ENCODE data around the gene TRPM3.
"Not testable (repeated sequence)": the region's sequence is repeated elsewhere in the genome, so short reads cannot be mapped to it uniquely, and the experiment has no call there.

The TRPM3 gene

DNA sequence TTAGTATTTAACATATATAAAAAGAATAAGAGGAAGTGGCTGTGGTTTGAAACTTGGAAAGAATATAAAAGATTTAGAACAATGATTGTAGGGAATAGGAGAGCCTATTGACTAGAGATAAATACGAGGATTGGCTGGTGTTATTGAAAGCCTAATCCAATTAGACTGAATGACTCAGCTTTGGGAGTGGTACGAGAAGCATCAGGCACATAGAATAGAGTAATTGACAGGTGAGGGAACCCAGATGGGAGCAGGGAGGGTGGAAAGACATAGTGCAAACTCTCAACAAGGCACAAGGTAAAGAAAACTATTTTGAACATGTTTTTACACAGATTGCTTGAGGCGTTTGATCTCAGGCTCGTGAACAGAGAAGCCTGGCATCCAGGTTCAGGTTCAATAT, 368.1 kb downstream of the TRPM3 start:
- no peak for DNase-seq (ENCODE audit: low read depth)

DNA sequence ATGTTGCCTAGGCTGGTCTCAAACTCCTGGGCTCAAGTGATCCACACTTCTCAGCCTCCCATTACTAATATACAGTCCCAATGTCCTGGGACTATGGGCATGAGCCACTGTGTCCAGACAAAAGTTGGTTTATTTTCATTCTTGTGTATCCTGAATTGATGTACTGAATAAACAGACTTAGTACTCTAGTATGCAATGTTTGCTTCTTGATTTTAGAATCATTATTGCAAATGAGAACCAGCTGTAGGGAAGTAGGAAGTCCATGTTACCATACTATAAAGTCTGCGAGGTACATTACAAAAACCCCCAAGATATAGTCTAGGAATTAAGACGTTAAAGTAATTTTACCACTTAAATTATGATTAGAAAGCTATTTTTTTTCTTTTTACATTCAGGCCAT, 372.4 kb downstream of the TRPM3 start:
- no peak for DNase-seq (ENCODE audit: low read depth)

DNA sequence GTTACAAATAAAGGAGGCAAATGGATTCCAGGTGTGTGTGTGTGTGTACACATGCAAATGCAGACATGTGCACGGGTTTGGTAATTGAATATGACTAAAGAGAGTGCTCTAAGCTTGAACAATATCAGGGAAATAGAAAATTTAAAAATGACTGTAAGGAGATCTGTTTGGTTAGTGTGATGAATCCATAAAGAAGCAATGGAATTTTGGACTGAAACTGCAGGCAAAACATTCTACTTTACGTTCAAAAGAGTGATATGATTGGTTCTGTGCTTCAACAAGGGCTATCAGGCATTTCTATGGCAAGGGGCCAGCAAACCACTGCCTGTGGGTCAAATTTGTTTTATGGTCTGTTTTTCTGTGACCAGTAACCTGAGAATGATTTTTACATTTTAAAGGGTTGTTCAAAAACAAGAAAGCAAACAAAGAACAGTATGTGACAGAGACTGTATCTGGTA, 374.1 kb downstream of the TRPM3 start:
- no peak for DNase-seq (ENCODE audit: low read depth)

DNA sequence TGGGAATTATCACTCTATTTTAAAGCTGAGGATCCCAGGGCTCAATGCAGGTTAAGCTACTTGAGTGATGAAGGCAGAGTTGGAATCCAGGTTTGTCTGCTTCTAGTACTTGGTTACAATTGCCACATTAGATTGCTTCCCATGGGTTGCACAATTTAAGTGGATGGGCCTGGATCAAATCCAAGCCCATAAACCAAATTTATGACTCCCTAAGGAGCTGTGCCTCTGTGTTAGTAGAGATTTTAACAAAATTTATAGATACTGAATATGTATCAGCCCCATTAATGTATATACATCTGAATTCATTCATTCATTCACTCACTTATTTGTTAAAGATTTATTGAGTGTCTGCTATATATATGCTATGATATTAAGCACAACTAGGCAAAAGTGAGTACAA, 374.7 kb downstream of the TRPM3 start:
- DNase-seq (ENCODE audit: low read depth), result no peak

DNA sequence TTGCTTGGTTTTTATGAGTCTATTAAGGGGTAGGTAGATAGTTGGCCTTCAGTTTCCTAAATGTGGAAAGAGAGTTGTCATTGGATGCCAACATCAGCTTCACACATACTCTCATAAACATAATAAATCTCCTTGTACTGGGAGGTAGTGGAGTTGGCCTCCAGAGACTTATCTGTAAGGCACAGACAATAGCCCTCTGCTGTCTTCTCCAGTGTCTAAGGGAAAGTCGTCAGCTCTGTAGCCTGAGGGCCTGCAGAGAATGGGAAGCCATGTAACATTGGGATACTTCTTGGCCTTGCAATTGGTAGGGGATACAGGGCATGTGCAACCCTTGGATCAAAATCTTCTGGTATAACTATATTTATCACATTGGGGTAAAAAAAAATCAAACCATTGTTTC, 375.1 kb downstream of the TRPM3 start:
- no peak for DNase-seq (ENCODE audit: low read depth)

DNA sequence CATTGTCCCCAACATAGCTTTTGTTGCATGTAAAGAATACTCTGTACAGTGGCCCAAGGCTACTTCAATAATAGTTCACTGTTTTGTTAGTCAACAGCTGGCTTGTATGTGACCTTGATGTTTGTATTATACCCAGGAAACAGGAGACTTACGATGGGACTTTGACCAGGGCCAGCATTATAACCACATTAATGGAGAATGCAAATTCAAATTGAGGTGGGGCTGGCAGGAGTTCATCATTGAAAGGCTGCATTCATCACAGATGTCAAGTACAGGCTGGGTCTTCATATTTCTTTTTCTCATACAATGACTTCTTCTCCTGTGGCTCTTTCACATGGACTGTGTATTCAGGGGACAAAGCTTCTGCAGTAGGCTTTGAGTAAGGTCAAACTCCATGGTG, 396.6 kb downstream of the TRPM3 start:
- DNase-seq (ENCODE audit: low read depth), result not testable (repeated sequence)

DNA sequence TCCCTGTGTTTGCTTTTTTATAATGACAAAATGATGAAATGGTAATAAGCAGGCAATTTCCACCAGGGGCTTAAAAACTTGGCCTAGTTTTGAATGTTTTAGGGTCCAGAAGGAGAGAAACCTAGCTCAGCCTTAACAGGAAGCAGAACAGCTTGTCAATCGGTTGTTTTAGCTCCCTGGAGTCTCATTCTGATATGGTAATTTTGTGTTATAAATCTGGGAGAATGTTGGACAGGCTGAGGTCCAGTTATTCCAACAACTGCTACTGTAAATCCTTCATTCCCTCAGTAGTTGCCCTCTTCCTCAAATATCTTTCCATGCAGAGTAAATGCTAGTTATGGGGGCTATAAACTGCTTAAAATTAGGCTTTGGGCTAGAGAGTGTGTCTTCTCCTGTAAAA, 397.4 kb downstream of the TRPM3 start:
- DNase-seq (ENCODE audit: low read depth), result not testable (repeated sequence)

DNA sequence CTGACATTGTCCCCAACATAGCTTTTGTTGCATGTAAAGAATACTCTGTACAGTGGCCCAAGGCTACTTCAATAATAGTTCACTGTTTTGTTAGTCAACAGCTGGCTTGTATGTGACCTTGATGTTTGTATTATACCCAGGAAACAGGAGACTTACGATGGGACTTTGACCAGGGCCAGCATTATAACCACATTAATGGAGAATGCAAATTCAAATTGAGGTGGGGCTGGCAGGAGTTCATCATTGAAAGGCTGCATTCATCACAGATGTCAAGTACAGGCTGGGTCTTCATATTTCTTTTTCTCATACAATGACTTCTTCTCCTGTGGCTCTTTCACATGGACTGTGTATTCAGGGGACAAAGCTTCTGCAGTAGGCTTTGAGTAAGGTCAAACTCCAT, 414.6 kb downstream of the TRPM3 start:
- not testable (repeated sequence) for DNase-seq (ENCODE audit: low read depth)

DNA sequence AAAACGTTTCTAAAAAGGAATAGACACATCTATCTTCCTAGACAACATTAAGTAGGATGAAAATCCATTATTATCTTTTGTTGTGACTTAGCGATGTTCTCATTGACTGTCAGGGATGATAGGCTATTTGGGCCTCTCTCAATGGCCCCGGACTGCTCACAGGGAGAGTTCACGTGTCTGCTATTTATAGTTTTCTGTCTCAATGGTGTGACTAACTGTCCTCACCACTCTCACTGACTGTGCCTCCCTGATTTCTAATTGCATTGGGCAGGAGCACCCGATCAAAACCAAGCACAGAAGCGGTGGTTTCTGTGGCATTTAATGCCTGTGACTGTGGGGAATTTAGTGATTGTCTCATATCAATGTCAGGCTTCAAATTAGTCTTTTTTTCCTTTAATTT, 420.3 kb downstream of the TRPM3 start:
- DNase-seq (ENCODE audit: low read depth), result no peak

DNA sequence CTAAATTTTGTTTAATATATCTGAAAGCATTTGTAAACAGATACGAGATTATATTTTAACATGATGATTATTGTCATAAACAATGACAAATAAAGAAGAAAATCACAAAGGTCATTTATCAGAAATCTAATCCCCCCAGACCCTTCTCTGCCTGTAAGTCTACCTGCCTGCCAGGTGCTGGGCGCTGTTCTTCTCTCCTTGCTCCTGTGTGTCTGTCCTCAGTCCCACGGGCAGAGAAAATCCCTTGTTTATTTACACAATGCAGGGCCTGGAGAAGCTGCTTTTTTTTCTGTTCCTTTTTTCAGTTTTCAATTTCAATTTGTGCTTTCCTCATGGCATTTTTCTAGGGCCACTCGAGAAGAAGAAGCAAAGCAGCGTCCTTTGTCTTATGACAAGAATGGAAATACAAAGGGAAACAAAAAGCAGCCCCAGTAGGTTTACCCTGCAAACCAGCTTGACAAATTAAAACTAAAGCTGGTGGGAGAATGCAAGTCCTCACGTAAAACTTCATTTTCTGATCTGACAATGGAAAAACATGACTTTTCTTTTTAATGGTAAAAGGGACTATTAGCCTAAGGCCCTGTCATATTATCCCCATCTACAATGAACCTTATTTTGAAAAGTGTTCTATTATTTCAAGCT, 424.6 kb downstream of the TRPM3 start:
- DNase-seq (ENCODE audit: low read depth), result no peak

DNA sequence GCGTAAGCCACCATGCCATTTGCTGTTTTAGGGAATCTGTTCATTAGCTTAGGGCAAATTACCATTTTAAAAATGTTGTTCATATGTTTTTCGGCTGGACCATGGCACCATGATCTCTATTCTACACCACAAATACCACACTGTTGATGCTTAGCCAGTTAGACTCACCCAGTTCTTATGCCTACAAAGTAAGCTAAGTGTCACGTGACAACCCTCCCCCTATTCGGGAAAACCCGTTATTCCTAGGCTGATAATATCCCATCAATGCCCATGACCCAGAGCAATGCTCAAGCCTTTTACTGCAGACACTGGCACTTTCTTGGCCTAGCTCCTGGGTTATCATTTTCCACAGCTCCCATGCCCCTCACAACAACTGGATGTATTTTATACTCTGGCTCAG, 426.7 kb downstream of the TRPM3 start:
- no peak for DNase-seq (ENCODE audit: low read depth)

DNA sequence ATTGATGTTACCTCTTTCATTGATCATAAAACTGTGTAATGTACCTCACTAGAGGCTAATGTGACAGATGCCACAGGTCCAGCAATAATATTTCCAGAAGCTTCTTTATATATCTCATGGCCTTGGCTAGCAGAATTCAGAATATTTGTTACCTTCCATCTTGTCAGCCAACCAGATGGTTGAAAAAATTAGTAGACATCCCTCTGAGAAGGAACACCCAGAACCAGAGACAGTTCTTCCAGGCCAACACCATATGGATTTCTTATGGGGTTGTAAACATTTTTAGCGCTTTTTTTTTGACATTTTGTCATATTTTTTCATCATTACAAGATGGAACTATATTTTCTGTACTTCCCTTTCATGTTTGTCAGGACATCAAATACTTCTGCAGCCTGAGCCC, 428.2 kb downstream of the TRPM3 start:
- DNase-seq (ENCODE audit: low read depth), result no peak

DNA sequence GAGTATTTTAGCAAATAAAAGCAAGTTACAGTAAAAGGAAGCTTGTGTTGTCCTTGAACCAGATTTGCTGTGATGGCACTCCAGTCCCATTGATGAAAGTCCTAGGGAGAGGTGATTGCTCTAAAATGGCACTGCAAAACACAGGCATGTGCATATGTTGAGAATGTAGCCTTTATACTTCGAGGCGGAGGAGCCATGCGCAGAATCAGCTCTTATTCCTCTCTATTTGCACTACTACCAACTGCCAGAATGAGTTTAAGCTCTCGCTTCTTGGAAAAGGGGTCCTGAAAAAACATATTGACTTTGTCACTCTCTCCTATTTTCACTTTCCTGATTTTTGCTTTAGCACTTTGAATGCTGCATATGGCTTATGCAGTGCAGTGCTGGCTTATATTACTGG, 429.0 kb downstream of the TRPM3 start:
- DNase-seq (ENCODE audit: low read depth), result no peak

DNA sequence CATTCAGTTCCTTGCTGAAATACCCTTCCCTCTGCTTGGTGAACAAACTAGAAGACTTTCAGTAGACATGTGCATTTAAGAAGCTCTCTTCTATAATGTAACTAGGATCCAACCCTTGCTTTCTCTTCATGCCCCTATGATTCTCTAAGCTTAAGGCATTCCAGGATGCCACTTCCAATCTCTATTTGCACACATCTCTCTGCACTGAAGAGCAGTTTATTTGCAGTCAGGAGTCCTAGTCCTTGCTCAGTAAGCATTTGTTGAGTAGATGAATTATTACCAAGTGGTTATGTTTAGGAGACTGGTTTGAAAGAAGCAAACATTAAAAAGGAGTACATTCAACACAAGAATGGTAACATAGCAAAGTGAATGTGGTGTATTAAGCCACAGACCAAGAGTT, 432.7 kb downstream of the TRPM3 start:
- no peak for DNase-seq (ENCODE audit: low read depth)

DNA sequence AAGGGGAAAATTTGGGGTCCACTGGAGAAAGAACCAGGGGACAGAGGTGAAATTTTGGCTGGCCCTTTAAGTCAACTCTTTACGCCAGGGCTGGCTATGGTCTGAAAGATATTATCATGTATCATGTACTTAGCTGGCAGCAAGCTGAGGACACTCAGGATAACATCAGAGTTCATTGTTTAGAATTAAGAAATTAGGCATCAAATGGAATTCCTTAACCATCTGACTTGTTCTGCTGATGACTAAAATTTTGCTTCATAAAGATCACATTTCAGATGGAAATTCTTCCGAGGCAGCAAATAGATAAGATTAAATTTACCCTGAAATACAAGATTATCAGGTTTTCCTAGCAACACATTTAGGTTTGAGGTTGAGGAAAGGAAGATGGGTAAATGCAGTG, 437.6 kb downstream of the TRPM3 start:
- DNase-seq (ENCODE audit: low read depth), result no peak

DNA sequence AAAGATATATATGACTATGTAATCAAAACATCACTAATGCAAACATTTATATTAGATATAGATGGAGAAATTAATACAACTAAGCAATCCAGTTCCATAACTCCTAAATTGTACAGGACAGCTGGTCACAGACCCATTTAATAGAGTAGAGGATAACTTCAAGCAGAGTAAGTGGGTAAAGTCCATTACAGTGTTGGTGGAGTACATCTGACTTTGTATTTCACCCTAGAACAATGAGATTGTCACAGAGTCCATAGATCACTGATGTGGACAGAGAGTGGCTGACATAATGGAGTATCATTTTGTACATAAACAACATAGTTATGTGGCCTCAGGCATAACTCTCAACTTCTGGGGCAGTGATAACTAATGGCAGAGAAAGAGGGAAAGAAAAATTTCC, 439.1 kb downstream of the TRPM3 start:
- no peak for DNase-seq (ENCODE audit: low read depth)

DNA sequence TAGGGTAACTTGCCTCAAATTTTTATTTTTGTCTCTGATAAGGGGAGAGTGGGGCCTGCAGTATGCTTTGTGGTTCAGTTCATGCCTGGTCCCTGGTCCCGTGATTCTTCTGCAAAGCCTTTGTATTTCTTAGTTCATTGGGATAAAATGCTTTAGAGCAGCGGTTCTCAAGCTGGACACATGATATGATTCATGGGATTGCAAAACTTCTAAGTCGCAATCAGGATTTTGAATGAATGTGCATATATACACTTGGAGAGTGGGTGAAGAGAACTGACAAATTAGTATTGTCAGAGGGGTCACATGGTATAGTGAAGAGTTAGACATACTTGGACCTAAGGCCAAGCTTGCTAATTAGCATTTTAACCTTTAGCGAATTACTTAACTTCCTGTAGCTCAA, 441.6 kb downstream of the TRPM3 start:
- DNase-seq (ENCODE audit: low read depth), result no peak

DNA sequence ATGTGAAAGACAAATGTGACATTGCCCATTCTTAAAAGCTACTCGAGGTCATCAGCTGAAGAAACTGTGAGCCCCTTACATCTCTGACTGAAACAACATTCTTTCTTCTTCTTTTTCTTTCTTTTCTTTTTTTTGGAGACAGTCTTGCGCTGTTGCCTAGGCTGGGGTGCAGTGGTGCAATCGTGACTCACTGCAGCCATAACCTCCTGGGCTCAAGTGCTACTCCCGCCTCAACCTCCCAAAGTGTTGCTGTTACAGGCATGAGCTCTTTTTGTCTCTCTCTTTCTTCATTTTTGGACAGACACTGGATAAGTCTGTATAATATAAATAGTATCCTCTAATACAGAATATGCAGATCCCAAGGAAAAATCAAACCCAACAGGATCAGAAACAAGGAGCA, 443.3 kb downstream of the TRPM3 start:
- DNase-seq (ENCODE audit: low read depth), result no peak

DNA sequence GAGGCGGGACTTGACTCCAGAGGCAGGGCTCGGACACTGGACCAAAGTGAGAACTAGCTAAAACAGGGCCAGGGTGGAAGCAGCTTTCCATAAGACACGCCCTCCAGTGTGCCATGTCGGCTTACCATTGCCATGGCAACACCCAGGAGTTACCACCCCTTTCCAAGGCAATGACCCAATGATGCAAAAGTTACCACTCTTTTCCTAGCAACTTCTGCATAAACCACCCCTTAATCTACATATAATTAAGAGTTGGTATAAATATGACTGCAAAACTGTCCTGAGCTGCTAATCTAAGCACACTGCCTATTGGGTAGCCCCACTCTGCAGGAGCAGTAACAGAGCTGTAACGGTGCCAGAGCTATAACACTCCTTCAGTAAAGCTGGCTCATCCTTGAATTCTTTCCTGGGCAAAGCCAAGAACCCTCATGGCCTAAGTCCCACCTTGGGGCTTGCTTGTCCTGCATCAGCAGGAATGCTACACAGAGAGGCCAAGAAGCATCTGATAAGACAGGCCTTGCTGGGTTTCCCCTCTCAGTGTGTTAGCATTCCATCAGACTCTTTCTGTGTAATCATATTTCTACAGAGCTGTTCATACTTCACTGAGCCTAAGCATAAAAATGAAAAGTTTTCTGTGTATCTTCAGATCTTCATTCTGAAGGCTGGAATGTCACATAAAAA, 444.2 kb downstream of the TRPM3 start:
- no peak for DNase-seq (ENCODE audit: low read depth)

DNA sequence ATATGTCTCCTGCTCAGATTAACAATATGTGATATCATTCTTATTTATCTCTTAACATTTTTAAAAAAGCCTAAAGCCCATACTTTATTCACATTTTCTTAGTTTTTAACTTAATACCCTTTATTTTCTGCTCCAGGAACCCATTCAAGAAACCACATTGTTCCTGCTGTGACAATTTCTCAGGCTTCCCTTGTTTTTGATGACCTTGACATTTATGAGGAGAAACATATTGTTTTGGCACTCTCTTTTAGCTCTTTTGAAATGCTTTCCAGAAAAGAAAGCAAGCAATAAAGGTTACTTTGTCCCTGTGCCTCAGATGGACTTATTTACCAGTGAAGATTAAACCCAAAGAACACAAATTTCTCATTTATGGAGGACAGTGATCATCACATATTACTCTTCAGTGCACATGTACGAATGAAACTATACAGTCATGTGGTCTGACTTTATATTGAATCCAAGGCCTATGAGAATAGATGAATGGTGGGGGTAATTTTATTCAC, 445.5 kb downstream of the TRPM3 start:
- no peak for DNase-seq (ENCODE audit: low read depth)

DNA sequence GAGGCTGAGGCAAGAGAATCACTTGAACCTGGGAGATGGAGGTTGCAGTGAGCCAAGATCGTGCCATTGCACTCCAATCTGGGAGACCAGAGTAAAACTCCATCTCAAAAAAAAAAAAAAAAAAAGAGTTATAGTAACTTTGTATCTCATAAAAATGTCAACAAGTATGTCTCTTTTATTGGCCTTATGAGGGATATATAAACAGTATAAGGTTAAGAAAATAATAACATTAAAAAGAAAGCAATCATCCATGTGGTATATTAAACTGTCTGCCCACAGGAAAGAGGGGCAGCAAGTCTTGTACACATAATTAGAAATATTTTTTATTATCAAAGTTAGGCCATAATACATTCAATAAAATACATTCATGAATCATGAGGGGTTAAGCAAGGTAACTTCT, 447.6 kb downstream of the TRPM3 start:
- no peak for DNase-seq (ENCODE audit: low read depth)

DNA sequence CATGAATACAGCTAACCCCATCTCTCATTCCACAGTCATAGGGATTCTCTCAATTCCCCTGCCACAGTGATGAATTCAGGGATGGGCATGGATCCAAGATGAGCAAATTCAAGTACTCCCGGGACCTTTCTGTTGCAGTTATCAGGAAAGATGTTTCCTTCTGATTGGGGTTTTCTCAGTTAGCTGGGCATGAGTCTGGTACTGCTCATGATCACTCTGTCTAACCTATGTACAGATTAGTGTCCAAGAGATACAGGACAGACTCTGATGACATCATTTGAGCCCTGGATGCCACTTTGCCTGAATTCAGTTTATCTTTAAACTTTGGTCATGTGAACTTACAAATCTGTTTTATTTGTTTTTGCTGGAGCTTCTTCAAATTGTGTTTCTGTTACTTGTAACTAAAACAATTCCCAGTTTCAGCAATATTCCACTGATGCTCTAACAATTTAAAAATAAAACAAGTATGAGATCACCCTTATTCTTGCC, 449.2 kb downstream of the TRPM3 start:
- DNase-seq (ENCODE audit: low read depth), result no peak

DNA sequence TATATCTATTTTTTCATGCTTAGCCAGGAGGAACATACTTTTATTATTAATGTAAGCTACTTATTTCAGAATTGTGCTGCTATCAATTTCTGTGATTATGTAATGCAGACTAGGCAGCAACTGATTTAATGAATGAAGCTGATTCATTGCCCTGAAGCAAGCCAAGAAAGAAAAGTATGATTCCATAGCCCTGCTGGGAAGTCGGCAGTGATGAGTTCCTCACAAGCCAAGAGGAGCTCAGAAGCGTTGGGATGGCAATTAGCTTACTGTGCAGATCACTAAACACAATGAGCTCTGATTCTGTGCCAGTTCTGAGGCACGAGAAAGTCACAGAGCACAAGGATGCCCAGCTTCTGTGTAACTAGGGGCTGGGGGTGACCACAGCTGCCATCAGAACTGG, 452.7 kb downstream of the TRPM3 start:
- no peak for DNase-seq (ENCODE audit: low read depth)

DNA sequence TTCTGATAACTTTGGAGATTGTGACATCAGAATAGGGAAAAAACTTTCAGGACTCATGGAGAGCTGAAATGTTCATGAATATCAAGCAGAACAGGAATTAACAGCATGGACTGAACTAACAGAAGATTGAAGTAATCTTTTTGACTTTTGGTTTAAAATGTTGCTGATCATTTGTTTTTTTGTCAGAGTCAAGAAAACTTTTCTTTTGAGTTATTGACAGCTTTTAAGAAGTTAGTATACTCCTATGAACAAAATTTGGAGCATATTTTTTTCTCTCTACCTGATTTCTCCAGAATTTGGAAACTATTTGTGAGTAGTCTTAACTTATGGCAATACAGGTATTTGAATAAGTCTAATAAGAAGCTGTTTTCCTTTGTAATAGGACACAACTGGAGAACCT, 462.7 kb downstream of the TRPM3 start:
- no peak for DNase-seq (ENCODE audit: low read depth)
